Astrocyte of the cerebellum (primary cell): ENCODE data around the gene DSCAM.
A peak's percentile ranks its signal among the peaks of the same experiment; 100 is the strongest.

Experiments used
- DNase-seq: peaks from one replicate; pipeline ENCODE4 v3.0.0-alpha.2; 2011; ENCODE audit warnings: low read depth
- H3K4me3 ChIP-seq: 2 replicates; pipeline ENCODE4 v1.5.1; 2011; ENCODE audit warnings: mild to moderate bottlenecking, low read depth, low read length, moderate library complexity
- in situ Hi-C: cut with HindIII; loops from 2 replicates; pipeline ENCODE4 v1.10.0; 2017; ENCODE audit warnings: low sequenced_read_pairs
- TF ChIP-seq, protein P1 (sequence below): IDR thresholded peaks from 2 replicates; pipeline ENCODE4 v1.5.1; 2012; ENCODE audit warnings: low read length, low read depth, moderate library complexity, mild to moderate bottlenecking; ENCODE audit errors: missing control alignments

Gene DSCAM

DNA sequence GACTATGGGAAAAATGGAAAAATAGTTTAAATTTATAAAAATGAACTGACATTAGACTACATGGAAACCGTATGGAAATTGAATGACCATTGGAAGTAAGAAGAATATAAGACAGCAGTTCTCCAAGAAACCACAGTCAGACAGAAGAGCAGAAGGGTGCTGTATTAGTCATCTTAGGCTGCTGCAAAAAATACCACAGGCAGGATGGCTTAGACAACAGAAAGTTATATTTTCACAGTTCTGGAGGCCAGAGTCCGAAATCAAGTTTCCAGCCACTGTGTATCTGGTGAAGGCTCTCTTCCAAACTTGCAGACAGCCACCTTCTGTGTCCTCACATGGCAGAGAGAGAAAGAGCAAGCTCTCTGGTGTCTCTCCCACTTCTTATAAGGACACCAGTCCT is 175.2 kb downstream of the DSCAM start:
- TF ChIP-seq, protein P1, sequence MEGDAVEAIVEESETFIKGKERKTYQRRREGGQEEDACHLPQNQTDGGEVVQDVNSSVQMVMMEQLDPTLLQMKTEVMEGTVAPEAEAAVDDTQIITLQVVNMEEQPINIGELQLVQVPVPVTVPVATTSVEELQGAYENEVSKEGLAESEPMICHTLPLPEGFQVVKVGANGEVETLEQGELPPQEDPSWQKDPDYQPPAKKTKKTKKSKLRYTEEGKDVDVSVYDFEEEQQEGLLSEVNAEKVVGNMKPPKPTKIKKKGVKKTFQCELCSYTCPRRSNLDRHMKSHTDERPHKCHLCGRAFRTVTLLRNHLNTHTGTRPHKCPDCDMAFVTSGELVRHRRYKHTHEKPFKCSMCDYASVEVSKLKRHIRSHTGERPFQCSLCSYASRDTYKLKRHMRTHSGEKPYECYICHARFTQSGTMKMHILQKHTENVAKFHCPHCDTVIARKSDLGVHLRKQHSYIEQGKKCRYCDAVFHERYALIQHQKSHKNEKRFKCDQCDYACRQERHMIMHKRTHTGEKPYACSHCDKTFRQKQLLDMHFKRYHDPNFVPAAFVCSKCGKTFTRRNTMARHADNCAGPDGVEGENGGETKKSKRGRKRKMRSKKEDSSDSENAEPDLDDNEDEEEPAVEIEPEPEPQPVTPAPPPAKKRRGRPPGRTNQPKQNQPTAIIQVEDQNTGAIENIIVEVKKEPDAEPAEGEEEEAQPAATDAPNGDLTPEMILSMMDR = no peak
- H3K4me3 ChIP-seq = no peak overlapping the region
- peak; percentile 36 for DNase-seq
- in situ Hi-C loops = no loop called here

DNA sequence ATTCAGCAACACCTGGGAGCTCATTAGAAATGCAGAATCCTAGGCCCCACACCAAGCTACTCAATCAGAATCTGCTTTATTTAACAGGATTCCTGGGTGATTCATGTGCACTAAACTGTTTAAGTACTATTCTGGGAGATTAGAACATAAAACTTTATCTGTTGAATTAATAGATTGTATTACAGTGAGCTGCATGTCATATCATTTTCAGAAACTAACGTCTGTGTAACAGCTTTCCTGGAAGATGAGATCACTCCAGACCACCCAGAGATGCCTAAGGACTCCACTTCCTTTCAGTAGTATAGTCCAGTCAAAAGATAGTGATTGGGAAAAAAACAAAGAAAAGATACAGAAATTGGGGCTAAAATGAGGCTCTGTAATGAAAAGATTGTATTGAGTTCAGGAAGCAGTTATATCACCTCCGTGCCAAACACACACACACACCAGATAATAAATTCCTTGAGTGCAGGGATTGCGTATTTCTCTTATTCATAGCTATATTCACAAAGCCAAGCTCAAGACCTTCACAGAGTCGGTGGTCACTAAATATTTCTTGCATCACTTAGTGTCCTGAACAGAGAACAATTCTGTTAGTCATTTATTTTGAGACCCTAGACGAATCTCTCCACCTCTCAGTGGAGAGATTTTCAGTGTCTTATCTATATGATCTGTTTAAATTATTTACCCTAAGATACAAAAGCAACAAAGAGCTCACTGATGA is 178.2 kb downstream of the DSCAM start:
- no peak for DNase-seq
- in situ Hi-C loops = no loop called here
- TF ChIP-seq, protein P1 = no peak
- H3K4me3 ChIP-seq = no peak overlapping the region

DNA sequence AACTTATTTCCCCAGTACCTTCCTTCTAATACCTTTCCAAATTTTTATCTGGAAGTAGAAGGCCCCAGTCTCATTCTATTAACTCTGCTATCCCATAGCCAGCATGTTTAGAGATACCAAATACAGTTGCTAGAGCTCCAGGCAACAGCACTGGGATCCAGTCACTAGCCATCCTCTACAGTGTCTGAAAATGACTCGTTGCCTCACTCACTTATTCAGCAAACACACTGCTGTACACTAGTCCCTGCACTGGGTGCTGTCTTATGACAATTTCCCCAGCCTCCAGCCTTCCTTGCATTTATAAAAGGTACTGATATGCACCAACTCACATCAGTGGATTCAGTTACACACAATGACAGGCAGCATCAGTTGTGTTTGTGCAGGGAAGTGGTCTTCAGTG is 179.0 kb downstream of the DSCAM start:
- TF ChIP-seq, protein P1 = no peak
- H3K4me3 ChIP-seq = no peak overlapping the region
- DNase-seq = no peak
- in situ Hi-C loops = no loop called here

DNA sequence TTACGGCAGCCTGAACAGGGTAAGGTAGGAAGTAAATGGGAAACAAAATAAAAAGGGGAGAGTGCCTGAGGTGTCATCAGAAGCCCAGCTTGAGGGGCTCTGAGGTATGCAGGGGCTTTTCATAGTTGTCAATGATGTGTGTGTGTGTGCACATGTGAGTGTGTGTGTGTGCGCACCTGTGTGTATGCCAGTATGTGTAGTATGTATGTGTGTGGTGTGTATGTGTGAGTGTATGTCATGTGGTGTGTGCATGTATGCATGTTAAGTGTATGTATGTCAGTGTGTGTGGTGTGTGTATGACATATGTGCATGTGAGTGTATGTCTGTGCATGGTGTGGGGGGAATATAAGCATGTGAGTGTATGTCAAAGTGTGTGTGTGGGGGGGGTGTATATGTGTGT is 184.1 kb downstream of the DSCAM start:
- TF ChIP-seq, protein P1 = no peak
- no peak overlapping the region for H3K4me3 ChIP-seq
- in situ Hi-C loops = no loop called here
- no peak for DNase-seq

DNA sequence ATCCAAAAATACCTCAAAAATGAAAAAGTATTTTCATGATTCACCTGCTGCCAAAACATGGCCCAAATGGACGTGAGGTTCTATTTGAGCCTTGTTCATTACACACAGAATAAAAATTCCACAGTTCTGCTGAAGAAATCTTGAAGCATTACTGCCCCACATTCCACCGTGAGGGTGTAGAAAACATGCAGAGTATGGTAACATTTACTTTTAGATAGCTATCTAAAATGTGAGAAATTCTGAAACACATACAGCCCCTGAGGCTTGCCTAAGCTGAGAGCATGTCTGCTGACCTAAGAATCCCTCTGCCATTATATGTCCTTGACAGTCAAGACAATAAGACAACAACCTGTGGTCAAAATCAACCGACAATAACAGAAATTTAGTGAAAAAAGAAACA is 186.5 kb downstream of the DSCAM start:
- no peak for DNase-seq
- H3K4me3 ChIP-seq = no peak overlapping the region
- TF ChIP-seq, protein P1 = no peak
- in situ Hi-C loops = no loop called here

DNA sequence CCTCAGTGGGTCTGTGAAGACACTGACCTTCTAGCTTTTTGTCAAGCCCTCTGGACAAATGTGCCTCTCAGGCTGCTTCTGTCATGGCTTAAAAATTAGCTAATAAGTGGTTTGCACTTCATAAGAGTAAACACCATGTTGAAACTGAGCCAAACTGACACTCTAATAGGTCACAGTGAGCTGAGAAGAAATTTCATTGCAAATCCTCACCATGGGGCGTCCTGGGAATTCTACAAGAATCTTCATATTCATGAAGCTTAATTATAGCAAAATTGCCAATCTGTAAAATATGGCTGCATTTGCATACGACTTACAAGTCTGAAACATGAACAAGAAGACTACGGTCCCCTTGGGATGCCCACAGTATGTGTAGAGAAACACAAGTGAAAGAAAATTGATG is 188.6 kb downstream of the DSCAM start:
- in situ Hi-C loops = no loop called here
- DNase-seq = no peak
- no peak overlapping the region for H3K4me3 ChIP-seq
- TF ChIP-seq, protein P1 = no peak

DNA sequence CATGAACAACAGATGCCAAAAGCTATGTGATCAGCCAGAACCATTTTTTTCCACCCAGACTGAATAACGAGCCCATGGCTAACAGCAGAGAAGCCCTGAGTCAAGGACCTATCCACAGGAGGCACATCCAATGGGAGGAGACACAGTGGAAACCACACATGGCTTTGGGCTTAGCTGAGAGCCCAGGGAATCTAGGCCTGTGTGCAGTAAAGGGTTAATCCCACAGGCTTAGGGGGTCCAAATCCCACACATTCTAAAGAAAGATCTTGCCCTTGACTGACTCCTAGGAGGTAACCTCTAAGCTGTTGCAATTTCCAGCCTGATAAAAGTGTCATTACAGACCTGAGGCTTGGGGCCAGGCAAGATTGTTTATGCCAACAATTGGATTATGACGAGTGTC is 194.5 kb downstream of the DSCAM start:
- TF ChIP-seq, protein P1 = no peak
- DNase-seq = no peak
- in situ Hi-C loops = no loop called here
- H3K4me3 ChIP-seq = no peak overlapping the region
